IPS DF 4.7 (cell line): ENCODE data around the gene HTT.
"Not testable (repeated sequence)": the region's sequence is repeated elsewhere in the genome, so short reads cannot be mapped to it uniquely, and the experiment has no call there.

Experiments used
- DNase-seq: peaks from one replicate; pipeline ENCODE4 v3.0.0-alpha.2; 2013; ENCODE audit warnings: low spot score; ENCODE audit errors: extremely low read depth

Gene HTT

DNA sequence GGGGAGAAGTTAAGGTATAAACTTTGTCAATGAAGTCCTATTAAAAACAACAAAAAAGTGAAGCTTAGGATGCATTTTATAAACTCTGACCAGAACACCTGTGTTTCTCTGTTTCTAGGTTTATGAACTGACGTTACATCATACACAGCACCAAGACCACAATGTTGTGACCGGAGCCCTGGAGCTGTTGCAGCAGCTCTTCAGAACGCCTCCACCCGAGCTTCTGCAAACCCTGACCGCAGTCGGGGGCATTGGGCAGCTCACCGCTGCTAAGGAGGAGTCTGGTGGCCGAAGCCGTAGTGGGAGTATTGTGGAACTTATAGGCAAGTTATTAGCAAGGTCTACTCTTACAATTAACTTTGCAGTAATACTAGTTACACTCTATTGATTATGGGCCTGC is 46.6 kb downstream of the HTT start:
- DNase-seq = no peak

DNA sequence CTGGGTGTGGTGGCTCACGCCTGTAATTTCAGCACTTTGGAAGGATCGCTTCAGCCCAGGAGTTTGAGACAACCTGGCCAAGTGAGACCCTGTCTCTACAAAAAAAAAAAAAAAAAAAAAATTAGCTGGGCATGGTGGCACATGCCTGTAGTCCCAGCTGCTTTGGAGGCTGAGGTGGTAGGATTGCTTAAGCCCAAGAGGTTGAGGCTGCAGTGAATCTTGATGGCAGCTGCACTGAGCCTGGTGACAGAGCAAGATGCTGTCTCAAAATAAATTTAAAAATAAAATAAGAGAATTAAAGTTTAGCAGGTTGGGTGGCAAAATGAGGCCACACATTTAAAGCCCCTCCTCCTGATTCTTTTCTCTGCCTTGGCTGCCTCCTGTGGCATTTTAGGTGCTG is 47.1 kb downstream of the HTT start:
- DNase-seq = no peak

DNA sequence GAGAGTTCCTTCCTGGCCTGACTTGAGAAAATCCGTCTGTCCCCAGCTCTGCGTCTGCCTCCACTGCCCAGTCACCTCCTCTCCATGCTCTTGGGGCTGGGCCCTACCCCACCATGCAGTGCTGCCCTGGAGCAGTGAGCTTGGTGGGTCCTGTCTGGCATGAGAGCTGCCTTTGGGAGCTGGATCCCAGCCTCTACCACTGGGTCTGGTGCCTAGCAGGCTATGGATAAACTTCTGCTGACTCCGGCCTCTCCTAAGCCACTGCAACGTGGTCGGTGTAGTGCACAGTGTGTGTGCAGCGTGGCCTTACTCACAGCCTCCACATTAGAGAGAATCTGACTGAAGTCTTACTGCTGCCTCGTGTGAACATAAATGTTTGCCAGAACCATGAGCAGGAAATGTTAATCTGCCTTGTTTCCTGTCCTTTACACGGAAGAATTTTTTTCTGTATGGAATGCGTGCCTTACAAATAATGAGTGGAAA is 47.6 kb downstream of the HTT start:
- DNase-seq = no peak

DNA sequence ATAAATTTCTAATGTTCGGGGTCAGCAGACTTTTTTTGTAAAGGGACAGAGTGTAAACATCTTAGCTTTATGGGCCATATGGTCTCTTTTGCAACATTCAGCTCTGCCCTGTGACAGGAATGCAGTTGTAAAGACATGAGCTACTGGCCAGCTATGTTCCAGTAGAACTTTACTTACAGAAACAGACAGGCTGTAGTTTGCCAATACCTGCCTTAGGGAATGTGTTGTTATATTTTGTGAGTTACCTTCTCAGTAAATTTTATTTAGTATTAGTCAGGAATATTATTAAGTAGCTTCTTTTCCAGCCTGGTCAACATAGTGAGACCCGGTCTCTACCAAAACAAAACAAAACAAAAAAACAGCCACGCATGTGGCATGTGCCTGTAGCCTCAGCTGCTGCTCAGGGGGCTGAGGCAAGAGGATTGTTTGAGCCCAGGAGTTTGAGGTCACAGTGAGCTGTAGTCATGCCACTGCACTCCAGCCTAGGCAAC is 48.7 kb downstream of the HTT start:
- DNase-seq = no peak

DNA sequence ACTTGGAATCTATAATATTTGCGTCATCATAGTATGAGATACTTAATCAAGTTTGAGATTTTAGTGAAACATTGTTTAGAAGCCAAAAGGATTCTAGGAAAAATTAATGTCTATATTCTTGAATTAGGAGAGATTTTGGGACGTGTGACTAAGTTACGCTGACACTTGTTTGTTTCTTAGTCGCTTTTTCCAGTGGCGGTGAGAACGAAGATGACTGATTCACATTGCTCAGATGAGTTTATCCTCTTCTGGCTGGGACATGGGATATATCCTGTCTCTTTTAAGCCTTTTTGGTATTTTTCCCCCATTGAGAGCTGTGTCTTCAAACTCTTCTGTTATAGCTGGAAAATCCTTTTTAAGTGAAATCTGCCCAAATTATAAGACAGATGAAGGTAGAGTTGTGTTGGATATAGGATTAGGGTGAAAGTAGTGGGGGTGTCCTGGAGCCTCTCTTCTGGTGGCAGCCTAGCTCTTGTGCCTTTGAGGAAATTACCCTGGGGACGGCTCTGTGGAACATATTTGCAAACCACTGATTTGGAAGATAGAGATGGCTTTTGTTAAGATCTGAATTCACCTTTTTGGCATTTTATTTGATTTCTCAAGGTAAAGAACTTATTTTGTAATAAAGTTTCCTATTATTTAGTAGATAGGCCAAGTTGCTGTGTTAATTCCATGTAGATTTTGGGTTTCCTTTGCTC is 49.7 kb downstream of the HTT start:
- no peak for DNase-seq

DNA sequence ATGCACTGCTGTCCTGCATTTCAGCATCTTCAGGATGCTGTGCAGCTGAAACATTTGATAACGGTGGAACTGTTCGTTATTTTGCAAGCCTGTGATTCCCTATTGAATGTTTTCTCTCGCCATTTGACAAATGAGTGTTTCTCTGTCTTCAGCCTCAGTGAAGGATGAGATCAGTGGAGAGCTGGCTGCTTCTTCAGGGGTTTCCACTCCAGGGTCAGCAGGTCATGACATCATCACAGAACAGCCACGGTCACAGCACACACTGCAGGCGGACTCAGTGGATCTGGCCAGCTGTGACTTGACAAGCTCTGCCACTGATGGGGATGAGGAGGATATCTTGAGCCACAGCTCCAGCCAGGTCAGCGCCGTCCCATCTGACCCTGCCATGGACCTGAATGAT is 52.6 kb downstream of the HTT start:
- no peak for DNase-seq

DNA sequence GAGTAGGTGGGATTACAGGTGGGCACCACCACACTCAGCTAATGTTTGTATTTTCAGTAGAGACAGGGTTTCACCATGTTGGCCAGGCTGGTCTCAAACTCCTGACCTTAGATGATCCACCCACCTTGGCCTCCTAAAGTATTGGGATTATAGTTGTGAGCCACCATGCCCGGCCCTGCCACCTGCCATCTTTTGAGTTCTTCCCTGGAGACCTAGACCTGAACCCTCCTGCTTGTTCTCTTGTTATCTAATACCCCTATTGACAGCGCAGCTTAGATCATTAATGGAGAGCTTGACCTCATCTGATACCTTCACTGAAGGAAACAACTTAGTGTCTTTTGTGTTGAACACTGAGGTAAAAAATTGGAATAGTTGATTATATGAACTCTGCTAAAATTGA is 53.6 kb downstream of the HTT start:
- DNase-seq = no peak

DNA sequence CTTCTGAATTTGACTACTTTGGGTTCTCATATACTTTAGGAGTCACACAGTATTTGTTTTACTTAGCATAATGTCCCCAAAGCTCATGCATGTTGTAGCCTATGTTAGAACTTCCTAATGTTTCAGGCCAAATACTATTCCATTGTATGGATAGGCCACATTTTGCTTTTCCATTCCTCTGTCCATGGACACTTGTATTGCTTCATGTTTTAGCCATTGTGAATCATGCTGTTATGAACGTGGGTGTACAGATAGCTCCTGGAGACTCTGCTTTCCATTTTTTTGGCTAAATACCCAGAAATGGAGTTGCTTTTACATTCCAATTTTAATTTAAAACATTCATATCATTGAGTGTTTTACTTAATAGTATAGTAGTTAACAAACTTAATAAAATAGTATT is 54.5 kb downstream of the HTT start:
- DNase-seq = no peak

DNA sequence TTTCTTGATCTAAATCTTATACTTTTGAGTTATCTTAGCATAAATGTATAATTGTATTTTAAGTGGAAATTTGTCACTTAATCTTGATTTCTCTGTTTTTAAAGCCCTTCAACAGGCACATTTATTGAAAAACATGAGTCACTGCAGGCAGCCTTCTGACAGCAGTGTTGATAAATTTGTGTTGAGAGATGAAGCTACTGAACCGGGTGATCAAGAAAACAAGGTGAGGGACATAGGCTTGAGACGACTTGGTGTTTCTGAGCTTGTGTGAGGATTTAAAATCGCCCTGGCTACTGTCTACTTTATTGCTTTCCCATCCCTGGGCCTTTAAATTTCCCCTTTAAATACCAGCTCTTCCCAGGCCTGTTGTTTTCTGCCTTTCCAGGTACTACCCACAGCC is 55.7 kb downstream of the HTT start:
- DNase-seq = no peak

DNA sequence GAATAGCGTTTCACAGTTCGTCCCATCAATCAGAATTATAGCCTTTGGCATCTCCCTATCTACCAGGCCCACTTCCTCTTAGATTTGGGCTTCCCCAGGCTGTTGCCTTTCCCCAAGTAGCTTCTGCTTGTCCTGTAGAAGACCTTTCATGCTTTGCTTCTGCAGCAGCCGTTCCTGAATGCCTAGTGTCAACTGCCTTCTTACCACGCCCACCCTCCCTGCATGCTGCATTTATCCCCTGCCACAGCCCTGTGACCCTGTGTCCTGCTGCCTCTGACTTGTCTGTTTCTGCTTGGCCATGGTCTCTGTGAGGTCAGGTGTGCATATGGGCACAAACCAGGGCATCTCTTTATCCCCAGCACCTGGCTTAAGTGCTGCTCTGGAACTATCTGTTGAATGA is 56.3 kb downstream of the HTT start:
- DNase-seq = no peak

DNA sequence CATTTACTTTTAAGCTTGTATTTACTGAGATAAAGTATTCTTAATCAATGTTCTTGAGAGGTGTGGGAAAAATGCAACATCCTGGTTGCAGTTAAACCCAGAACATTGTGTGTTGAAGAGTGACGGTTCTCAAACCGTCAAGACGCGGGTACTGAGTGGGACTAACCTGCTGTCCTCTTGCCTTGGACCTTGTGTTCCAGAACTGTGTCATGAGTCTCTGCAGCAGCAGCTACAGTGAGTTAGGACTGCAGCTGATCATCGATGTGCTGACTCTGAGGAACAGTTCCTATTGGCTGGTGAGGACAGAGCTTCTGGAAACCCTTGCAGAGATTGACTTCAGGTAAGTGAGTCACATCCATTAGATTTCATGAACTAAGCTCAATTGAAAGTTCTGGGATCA is 59.7 kb downstream of the HTT start:
- DNase-seq = no peak

DNA sequence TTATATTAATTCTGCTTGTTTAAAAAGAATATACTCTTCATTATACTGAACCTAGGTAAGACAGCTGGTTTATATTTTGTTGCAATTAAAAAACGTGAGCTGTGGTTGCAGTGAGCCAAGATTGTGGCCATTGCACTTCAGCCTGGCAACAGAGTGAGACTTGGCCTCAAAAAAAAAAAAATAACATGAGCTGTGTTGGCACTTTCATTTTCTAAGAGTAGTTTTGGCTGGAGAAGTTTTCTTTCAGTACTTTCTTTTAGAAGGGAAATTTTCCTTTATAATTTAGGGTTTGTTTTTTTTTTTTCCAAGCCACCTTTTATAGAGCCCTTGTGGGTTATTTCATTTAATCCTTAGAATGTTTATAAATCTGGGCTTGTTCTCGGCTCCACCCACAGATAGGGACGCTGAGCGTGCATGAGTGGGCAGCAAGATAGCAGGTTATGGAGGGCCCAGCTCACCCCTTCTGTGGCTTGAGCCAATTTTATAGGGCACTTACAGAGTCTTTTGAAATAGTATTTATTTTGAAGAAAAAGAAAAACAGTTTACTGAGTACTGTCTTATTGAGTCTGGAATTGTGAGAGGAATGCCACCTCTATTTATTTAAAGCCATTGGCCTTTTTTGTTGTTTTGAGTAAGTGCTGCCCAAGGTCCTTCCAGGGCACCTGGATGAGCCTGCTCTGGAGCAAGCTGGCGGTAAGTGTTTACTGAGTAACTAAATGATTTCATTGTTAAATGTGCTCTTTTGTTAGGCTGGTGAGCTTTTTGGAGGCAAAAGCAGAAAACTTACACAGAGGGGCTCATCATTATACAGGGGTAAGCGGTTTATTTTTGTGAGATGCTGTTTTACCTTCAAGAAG is 60.9 kb downstream of the HTT start:
- DNase-seq = no peak

DNA sequence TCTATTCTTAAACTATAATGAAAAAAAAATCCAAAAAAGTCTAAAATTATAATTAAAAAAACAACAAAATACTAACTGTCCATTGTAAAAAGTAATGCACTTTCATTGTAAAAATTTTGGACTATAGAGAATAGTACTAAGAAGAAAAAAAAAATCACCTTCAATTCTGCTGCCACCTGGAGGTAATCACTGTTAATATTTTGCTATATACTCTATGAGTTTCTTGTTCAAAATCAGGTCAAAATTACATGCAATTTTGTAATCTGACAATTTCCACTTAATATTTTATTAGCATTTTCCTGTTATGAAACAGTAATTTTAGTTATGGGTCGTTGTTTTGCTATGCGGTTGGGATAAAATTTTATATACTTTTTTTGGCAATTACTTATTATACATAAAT is 62.0 kb downstream of the HTT start:
- no peak for DNase-seq

DNA sequence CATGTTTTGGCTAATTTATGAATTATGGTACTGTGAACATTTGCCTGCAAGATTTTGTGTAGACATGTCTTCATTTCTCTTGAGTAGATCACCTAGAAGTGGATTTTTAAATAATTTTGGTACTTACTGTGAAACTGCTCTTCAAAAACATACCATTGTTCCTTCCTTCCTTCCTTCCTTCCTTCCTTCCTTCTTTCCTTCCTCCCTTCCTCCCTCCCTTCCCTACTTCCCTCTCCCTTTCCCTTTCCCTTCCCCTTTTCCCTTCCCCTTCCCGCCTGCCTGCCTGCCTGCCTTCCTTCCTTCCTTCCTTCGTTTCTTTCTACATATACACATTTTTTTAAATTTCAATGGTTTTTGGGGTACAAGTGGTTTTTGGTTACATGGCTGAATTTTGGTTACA is 63.4 kb downstream of the HTT start:
- no peak for DNase-seq

DNA sequence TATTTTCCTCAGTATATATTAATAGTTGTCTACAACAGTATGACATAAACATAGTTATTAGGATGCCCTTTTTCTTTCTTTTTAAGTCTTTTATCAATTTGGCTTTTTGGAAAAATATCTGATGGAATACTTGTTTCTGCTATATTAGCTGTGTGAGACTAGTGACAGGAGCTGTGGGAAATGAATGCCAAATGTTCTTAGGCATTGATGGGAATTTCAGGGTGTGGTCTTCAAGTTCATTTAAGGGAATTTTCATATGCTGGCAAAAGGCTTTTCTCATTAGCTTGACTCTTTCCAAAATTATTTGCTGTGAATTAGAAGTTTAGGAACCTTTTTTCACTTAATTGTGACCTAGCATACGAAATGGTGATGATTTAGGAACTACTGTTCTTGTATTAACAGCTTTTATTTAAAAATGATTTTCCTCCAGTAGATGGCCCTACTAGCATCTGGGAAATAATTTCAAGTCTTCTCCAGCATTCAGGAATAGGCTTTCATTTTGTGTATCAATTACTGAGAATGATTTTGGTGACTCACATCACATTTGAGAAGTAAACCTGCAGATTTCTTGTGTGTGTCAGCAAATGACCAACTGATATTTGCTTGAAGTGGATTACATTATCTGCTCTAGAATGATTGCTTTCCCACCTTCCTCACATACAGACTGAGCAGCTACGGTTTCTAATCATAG is 70.9 kb downstream of the HTT start:
- no peak for DNase-seq

DNA sequence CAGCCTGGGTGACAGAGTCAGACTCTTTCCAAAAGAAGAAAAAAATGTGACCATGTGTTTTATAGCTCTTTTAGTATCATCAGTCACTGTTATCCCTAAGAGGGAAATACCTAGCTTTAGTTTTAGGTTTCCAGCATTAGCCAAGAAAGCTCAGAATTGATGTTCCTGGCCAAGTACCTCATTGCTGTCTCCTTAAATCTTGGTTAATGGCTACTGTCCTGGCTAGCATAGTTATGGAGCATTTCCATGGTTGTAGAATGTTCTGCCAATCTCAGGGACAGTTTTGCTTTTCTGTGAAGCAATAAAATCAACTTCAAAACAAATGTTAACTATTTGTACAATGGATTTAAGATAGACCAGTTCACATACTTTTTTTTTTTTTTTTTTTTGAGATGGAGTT is 74.4 kb downstream of the HTT start:
- no peak for DNase-seq

DNA sequence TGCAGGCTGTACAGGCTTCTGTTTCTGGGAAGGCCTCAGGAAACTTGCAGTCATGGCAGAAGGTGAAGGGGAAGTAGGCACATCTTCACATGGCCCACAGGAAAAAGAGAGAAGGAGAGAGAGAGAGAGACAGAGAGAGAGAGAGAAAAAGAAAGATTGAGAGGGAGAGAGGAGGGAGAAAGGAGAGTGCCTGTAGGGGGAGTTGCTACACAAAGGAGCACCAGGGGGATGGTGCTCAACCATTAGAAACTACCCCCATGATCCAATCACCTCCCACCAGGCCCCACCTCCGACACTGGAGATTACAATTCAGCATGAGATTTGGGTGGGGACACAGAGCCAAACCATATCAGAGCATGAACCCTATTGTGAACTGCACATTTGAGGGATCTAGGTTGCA is 76.8 kb downstream of the HTT start:
- DNase-seq = not testable (repeated sequence)

DNA sequence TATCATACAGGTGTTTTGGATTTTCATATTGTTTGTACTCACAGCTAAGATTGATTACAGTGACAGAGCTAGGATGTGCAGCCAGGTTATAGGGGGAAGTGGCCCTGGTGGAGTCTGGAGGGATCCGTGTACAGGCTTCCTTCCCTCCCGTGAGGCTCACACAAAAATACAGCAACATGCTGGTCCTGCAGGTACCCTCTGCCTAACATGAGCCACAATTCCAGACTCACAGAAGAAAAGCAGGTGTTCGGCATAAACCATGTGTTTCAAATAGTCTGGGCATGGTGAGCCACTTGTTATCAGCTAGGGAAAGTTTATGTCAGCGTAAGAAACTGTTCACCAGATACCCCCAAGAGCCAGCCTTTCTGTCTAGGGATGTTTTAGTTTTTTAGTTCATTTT is 82.9 kb downstream of the HTT start:
- DNase-seq = no peak

DNA sequence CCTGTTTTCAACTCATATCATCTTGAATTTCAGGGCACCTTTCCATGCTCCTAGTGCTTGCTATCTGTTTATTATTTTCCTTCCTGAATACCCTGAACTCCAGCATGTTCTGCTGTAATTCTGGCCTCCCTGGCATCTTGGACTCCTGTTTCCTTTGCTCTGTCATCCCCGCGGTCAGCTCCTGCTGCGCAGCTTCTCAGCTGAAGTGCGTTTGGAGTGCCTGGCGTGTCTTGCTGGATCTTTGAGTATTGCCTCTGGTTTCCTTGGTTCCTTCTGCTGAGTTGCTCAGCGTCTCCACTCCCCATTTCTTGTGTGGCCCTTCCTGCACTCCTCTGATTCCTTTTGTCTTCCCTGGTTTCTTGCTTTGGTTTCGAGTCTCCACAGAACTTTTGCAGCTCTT is 84.4 kb downstream of the HTT start:
- no peak for DNase-seq

DNA sequence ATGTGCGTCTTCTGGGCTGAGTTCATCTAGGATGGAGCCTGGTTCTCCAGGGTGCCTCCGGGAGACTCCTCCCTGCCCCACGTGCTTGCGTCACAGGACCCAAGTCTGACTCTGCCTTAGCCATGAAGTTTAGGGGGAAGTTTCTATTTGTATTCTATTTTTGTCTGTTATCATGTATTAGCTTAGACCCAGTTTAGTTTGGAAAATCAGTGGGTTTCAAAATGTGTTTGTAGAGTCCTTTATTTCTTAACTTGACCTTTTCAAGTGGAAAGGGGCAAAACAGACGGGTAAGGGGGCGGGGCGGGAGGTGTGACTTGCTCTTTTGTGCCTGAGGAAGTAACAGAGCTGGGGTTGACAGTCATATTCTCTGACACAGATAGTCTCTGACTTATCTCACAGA is 86.0 kb downstream of the HTT start:
- DNase-seq = no peak

DNA sequence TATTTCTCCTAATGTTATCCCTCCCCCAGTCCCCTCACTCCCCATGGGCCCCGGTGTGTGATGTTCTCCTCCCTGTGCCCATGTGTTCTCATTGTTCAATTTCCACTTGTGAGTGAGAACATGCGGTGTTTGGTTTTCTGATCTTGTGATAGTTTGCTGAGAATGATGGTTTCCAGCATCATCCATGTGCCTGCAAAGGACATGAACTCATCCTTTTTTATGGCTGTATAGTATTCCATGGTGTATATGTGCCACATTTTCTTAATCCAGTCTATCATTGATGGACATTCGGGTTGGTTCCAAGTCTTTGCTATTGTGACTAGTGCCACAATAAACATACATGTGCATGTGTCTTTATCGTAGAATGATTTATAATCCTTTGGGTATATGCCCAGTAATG is 86.6 kb downstream of the HTT start:
- DNase-seq = not testable (repeated sequence)

DNA sequence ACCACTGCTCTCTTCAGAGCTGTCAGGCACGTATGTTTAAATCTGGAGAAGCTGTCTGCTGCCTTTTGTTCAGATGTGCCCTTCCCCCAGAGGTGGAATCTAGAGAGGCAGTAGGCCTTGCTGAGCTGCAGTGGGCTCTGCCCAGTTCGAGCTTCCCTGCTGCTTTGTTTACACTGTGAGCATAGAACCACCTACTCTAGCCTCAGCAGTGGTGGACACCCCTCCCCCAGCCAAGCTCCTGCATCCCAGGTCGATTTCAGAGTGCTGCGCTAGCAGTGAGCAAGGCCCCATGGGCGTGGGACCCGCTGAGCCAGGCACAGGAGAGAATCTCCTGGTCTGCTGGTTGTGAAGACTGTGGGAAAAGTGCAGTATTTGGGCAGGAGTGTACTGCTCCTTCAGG is 92.0 kb downstream of the HTT start:
- peak; percentile 9 for DNase-seq
